Measurements from ENCODE around the gene JUN.
"Not testable (repeated sequence)": the region's sequence is repeated elsewhere in the genome, so short reads cannot be mapped to it uniquely, and the experiment has no call there.

The JUN gene

DNA sequence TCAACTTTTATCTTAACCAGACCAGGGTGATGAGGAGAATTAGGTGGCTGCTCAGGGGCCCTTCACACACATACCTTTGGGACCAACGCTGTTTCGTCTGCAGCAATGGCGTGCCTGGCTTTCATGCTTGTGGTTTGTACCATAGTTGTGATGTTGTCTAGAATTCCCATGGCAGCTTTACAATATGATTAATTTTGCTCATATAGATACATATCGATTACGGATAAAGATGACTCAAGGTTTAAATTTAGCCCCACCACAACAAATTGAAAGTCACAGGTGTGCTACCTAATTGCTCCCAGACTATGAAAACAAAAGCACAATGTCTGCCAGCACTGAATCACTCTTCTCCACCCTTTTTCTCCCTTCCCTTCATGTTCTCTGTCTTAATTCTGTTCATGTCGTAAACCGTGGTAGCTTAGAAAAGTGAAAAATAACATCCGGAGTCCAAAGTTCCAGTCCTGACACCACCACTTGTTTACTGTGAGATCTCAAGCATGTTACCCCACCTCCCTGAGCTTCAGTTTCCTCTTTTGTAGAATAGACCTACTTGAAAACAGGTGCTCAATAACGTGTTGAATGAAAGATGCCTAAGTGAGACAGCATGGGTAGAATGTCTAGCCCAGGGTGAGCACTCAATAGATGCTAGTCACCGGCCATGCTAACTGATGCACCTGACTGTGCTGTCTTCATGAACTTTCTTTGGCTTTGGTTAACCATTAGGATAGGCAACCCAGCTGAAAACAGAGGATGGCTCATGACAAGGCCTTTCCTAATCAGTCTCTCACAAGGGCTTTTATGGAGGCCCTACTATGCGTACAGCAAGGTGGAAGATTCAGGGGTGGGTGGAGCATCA lies 22.1 kb upstream of the JUN start:
- no peak for DNase-seq

DNA sequence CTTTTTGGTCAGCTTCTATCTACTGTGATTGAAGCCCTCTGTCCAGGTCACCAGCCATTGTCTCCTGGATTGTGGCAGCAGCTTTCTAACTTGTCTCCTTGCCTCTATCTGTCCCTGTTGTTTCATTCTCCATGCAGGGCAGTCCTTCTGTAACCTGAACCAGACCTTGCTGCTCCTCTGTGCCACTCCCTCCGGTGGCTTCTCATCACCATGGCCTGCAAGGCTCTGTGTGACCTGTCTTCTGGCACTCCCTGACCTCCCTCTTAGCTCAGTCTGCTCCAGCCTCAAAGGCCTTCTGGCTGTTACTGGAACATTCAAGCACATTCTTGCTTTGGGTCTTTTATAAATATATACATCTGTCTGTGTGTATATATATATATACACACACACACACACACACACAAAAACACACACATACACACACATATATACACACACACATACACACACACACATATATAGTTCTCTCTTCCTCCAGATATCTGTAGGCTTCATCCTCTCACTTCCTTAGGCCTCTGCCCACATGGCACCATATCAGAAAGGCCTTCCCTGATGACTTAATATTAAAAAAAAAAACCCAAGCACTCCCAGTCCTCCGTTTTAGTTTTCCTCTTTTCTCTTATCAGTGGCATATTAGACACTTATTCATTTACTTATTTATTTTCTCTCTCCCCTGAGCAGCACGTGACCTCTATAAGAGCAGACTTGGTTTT lies 21.2 kb upstream of the JUN start:
- DNase-seq: peak; percentile 45

GRCh38 chr1:58803858-58804257 lies 20.0 kb upstream of the JUN start:
- DNase-seq: no peak

- no peak for DNase-seq
Measured at GRCh38 chr1:58802640-58803399, 19.0 kb upstream of the JUN start.

DNA sequence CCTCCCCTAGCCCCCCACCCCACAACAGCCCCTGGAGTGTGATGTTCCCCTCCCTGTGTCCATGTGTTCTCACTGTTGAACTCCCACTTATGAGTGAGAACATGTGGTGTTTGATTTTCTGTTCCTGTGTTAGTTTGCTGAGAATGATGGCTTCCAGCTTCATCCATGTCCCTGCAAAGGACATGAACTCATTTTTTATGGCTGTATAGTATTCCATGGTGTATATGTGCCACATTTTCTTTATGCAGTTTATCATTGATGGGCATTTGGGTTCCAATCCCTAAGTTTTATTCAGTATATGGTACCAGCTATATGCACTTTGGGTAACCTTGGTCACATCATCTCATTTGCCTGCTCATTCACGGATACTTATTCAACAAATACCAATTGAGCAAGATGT lies 17.4 kb upstream of the JUN start:
- DNase-seq: not testable (repeated sequence)

DNA sequence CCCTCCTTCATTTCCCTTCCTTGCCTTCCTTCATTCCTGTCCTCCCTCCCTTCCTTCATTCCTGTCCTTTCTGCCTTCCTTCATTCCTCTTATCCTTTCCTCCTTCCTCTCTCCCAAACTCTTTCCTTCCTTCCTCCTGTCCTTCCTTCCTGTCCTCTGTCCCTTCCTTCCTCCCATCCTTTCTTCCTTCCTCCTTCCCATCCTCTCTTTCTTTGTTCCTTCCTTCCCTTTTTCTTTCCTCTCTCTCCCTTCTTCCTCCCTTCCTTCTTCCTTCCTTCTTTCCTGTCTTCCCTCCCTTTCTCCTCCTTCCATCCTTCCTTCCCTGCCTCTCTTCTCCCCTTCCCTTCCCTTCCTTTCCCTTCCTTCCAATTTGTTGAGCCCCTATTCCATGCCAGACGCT lies 15.8 kb upstream of the JUN start:
- no peak for DNase-seq

- no peak for DNase-seq
Measured at GRCh38 chr1:58798910-58799442, 15.1 kb upstream of the JUN start.

DNA sequence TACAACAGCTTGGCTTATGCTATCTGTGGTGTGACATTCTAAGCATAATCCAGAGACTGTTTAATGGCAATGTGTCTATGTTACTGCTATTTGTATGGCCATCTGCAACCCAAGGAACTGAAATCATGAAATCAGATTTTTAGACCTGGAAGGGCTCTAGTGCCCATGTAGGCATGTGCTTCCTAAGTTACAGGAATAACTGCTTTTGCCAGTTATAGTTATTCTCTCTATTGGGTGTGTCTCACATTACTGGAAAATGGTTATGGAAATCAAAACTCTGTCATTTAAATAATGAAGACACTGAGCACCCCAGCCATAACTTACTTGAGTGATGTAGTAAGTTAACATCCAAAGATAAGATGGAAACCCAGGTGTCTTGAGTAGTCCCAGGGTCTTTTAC lies 12.6 kb upstream of the JUN start:
- DNase-seq: no peak

DNA sequence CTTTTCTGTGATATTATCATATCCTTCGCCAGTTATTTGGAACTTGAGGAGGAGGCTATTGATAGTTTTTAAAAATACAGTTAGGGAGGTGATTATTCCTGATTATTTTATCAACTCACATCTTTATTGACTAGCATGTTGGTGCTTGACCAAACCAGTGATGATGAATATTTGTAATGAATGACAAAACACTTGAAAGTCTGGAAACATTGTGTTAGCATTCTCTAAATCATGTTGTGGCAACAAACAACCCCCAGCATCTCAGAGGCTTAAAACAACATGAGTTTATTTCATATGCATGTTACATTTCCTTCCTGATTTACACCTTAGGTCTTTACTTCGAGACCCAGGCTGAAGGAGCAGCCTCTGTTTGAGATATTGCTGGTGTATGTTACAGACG lies 10.7 kb upstream of the JUN start:
- DNase-seq: no peak

GRCh38 chr1:58792846-58793245 lies 9.0 kb upstream of the JUN start:
- no peak for DNase-seq

DNA sequence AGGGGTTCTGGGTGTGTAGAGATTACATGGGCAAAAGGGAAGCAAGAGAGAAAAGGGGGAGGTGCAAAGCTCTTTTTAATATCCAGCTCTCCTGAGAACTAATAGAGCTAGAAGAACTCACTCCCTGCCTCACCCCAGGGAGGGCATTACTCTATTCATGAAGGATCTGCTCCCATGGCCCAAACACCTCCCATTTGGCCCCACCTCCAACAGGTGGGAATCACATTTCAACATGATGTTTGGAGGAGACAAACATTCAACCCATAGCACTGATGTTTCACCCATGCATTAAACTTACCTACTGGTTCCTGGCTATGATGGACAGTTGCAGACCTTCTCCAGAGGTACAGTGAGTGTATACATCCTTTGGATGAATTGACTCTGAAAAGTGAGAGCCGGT lies 7.3 kb upstream of the JUN start:
- DNase-seq: no peak

GRCh38 chr1:58789996-58790660 lies 6.3 kb upstream of the JUN start:
- DNase-seq: peak; percentile 81

- no peak for DNase-seq
Measured at GRCh38 chr1:58789322-58789856, 5.5 kb upstream of the JUN start.

GRCh38 chr1:58788259-58788658 lies 4.4 kb upstream of the JUN start:
- no peak for DNase-seq

DNA sequence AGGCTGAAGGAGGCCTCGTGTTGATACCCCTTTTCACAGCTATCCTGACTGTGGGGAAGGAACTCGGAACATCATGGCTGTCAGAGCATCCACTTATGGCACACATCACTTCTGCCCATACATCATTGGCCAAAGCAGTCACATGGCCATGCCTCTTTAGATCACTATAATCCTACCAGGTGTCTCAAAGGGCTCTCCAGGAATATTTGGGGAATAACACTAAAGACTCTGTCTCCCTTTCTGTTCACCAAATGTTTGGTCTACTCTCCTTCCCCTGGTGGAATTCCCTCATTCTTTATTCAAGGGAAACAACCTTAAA lies 3.0 kb upstream of the JUN start:
- no peak for DNase-seq

- peak; percentile 26 for DNase-seq
Measured at GRCh38 chr1:58786184-58786926, 2.5 kb upstream of the JUN start.

DNA sequence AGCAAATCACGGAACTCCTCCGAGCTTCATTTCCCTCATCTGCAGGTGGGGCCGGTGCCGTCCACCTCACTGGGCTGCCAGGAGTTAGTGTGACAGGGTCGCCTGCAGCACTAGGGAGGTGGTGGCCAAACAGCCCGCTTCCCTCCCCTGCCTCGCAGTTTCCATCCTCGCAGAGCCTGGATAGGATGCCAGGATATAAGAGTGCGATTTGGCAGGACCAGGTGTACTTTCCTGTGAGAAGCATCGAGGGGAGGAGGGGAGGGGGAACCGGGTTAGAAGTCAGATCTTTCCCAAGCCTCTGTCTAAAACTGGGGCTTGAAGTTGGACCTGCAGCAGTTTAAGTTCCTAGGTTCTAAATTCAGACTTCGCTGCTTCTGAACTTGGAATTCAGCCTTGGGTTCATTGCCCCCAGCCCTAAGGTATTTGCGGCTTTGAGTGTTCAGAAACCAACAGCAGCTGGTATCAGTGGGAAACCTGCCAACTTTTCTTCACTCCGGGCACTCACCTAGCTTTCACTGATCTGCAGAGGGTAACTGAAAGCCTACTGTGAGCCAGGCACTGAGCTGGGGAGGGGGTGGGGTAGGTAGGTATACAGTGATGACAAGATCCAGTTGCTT lies 1.7 kb upstream of the JUN start:
- DNase-seq: no peak

DNA sequence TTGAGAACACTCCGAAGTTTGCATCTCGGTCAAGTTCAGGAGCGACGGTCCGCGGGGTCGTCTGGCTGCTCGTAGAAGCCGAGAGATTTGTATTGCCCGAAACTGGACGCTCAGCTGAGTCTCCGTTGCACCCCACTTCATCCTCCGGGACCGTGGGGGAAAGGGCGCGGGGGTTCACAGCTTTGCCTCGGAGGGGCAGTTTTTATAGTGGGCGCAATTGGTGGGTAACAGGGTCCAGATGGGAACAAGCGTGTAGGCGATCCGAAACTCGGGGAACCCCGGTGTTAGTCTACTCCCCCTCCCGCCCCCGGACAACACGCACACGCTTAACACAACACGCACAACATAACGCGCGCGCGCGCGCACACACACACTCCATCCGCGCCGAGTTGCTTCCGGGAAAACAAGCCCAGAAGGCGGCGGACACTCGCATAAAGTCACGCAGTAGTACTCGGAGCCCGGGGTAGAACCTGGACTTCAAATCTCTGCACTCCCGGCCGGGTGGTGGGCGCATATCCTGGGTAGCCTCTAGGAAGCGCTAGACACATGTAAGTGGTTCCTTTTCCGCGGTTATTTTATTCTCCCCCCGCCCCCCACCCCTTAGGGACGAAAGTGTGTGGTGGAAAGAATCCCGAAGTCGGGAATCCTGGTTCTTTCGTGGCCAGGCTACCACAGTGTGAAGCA lies 1.1 kb upstream of the JUN start:
- peak; percentile 83 for DNase-seq

DNA sequence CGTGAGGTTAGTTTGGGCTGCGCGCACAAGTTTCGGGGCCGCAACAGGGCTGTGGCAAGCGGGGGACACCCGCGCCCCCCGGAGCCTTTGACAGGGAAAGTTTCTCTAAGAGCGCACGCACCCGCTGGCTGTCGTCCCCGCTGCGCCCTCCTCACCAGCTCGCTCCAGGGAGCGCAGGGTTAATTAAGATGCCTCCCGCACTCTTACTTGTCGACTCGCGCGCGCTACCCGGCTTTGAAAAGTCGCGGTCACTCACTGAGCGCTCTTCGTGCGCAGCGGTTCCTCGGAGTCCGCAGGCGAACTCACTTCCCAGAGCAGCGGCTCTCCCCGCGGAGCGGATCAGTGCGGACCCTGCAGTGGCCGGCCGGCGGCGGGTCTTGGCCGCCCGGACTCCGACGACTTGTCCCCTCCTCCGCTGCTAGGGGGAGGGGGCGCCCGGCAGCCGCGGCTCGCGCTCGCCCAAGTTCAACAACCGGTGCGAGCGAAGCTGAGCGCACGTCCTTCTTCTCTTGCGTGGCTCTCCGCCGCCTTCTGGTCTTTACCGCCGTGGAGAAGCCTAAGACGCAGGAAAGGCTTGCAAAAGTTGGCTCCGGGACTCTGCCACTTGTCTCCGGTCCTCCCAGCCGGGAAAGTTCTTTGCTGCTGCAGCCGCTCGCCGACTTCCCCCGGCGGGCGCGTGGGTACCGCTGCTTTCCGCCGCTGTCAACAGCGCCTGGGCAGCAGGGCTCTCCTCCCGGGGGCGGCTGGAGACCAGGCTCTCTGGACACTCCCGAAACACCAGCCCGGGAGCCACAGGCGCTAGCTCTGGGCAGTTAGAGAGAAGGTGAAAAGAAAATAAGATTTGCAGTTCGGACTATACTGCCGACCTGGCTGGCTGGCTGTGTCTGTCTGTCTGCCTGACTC lies 506 bp downstream of the JUN start:
- peak; percentile 64 for DNase-seq
